GM19467 (cell line): ENCODE results near the gene POLN.
"Not testable (repeated sequence)": the region's sequence is repeated elsewhere in the genome, so short reads cannot be mapped to it uniquely, and the experiment has no call there.

Experiments
- ATAC-seq: cut with Tn5 transposase; IDR thresholded peaks from one replicate; pipeline ENCODE4 v1.9.1; 2021; ENCODE audit warnings: mild to moderate bottlenecking, moderate library complexity; ENCODE audit not compliant: unreplicated experiment

Gene POLN

GRCh38 chr4:2222838-2223237, 19.1 kb downstream of the POLN start:
- ATAC-seq = no peak

GRCh38 chr4:2221378-2221777, 20.5 kb downstream of the POLN start:
- ATAC-seq = not testable (repeated sequence)

GRCh38 chr4:2220016-2220630, 21.8 kb downstream of the POLN start:
- ATAC-seq = no peak

GRCh38 chr4:2219233-2219760, 22.6 kb downstream of the POLN start:
- no peak for ATAC-seq

GRCh38 chr4:2218436-2218835, 23.5 kb downstream of the POLN start:
- no peak for ATAC-seq

GRCh38 chr4:2217726-2218125, 24.2 kb downstream of the POLN start:
- no peak for ATAC-seq

GRCh38 chr4:2212831-2213230, 29.1 kb downstream of the POLN start:
- ATAC-seq = no peak

GRCh38 chr4:2202789-2203188, 39.1 kb downstream of the POLN start:
- ATAC-seq = not testable (repeated sequence)

GRCh38 chr4:2194496-2194895, 47.4 kb downstream of the POLN start:
- ATAC-seq = no peak

- ATAC-seq = no peak
Measured at GRCh38 chr4:2193326-2193725, 48.6 kb downstream of the POLN start.

GRCh38 chr4:2186865-2187172, 55.1 kb downstream of the POLN start:
- no peak for ATAC-seq

GRCh38 chr4:2186133-2186864, 55.6 kb downstream of the POLN start:
- ATAC-seq = no peak

- no peak for ATAC-seq
Measured at GRCh38 chr4:2183394-2183793, 58.5 kb downstream of the POLN start.

GRCh38 chr4:2182994-2183393, 58.9 kb downstream of the POLN start:
- ATAC-seq = no peak

GRCh38 chr4:2180410-2180809, 61.5 kb downstream of the POLN start:
- ATAC-seq = no peak

GRCh38 chr4:2179717-2180116, 62.2 kb downstream of the POLN start:
- ATAC-seq = no peak

GRCh38 chr4:2178986-2179385, 62.9 kb downstream of the POLN start:
- no peak for ATAC-seq

- ATAC-seq = no peak
Measured at GRCh38 chr4:2177443-2178093, 64.4 kb downstream of the POLN start.

- ATAC-seq = no peak
Measured at GRCh38 chr4:2175990-2176698, 65.8 kb downstream of the POLN start.

GRCh38 chr4:2174061-2174460, 67.9 kb downstream of the POLN start:
- no peak for ATAC-seq

GRCh38 chr4:2172627-2173231, 69.2 kb downstream of the POLN start:
- no peak for ATAC-seq
